Measurements from ENCODE around the gene C1QTNF6.

The C1QTNF6 gene

GRCh38 chr22:37132773-37133172 is 55.3 kb downstream of the C1QTNF6 start:
- no peak for TF ChIP-seq TAF1 (IDR thresholded peaks at IDR 0.05; ENCODE audit: borderline replicate concordance, insufficient read depth, low read length)
- no peak for TF ChIP-seq SIN3A (IDR thresholded peaks at IDR 0.05; ENCODE audit: borderline replicate concordance, insufficient read depth, low read length)
- no peak for TF ChIP-seq FOXP2 (optimal IDR thresholded peaks at IDR 0.05; ENCODE audit: borderline replicate concordance, extremely low read depth, extremely low read length, insufficient read depth)
- TF ChIP-seq REST (IDR thresholded peaks at IDR 0.05; ENCODE audit: insufficient read depth in 1 of 2, low read depth in 2 of 2, low read length in 2 of 2) = no peak
- no peak for TF ChIP-seq POLR2AphosphoS5 (IDR thresholded peaks at IDR 0.05; ENCODE audit: low read depth, low read length)

Data from PFSK-1 (cell line).